ENCODE results near the gene FGD4.

- TF ChIP-seq CTCF (IDR thresholded peaks at IDR 0.05) (peak in 5 of 6 experiments; percentile 31 to 67 (median 53)), POLR2AphosphoS5 (IDR thresholded peaks at IDR 0.05) (peak; percentile 49 to 90), POLR2A (IDR thresholded peaks at IDR 0.05) (peak in 3 of 4 donors; percentile 78 to 91 (median 80)), EP300 (IDR thresholded peaks at IDR 0.05) (no peak)
Observed at GRCh38 chr12:32399370-32400113, at the start of gene FGD4.
